HepG2 (cell line): ENCODE measurements around the gene MYOZ1. TPM values are rescaled to one million over a fixed set of nuclear protein-coding genes. Genes with fewer than 3 reads are reported as not detected.
A peak's percentile ranks its signal among the peaks of the same experiment; 100 is the strongest.

Experiments used
- BCL6 ChIP-seq: IDR thresholded peaks from 2 replicates; pipeline ENCODE4 v1.6.1; 2016; ENCODE audit warnings: missing genetic modification reagents, missing compliant biosample characterization
- HDAC2 ChIP-seq: sonication (generic); formaldehyde crosslinking; IDR thresholded peaks from 2 replicates; pipeline ENCODE4 v1.4.0; 2020; ENCODE audit warnings: missing genetic modification reagents
- MEIS1 ChIP-seq: sonication (generic); formaldehyde crosslinking; IDR thresholded peaks from 2 replicates; pipeline ENCODE4 v1.9.0; 2021; ENCODE audit warnings: mild to moderate bottlenecking, missing genetic modification reagents, moderate library complexity, borderline replicate concordance
- NFKBIZ ChIP-seq: IDR thresholded peaks from 2 replicates; pipeline ENCODE4 v1.6.1; 2018; ENCODE audit warnings: missing genetic modification reagents, missing compliant biosample characterization
- NPAS2 ChIP-seq: sonication (generic); formaldehyde crosslinking; IDR thresholded peaks from 2 replicates; pipeline ENCODE4 v1.8.0; 2022; ENCODE audit warnings: mild to moderate bottlenecking, missing genetic modification reagents, borderline replicate concordance
- ZKSCAN8 ChIP-seq: IDR thresholded peaks from 2 replicates; pipeline ENCODE4 v1.6.1; 2016; ENCODE audit warnings: borderline replicate concordance, missing genetic modification reagents, missing compliant biosample characterization
- ZNF788 ChIP-seq: sonication (generic); formaldehyde crosslinking; IDR thresholded peaks from 2 replicates; pipeline ENCODE4 v1.5.0; 2020; ENCODE audit warnings: mild to moderate bottlenecking, missing genetic modification reagents, borderline replicate concordance
- ZNF792 ChIP-seq: IDR thresholded peaks from 2 replicates; pipeline ENCODE4 v1.6.1; 2016
- polyA plus RNA-seq, 8 experiments: library from polyadenylated mRNA; depleted of rRNA in 3 of 8; stranded (reverse) in 7 of 8; unstranded in 1 of 8; fragments of >200 nt; fragmentation: Illumina TruSeq in 4 of 8; extraction: Trizol in 4 of 8; gene quantifications; 2 replicates each; pipeline versions ENCODE4 v1.2.1 to v1.2.3, GENCODE V29; 2011 to 2016; ENCODE audit warnings: low read depth in 4 of 8, missing spikeins in 1 of 8, mixed read lengths in 1 of 8; ENCODE audit not compliant: insufficient read depth in 1 of 8
- total RNA-seq, 5 experiments: library from RNA; depleted of rRNA; stranded (reverse); fragments of >200 nt; fragmentation: Illumina TruSeq; extraction: Trizol; gene quantifications; 2 replicates each; pipeline ENCODE4 v1.2.3, GENCODE V29; 2016; ENCODE audit warnings: low read depth in 1 of 5
- TF ChIP-seq, protein P1 (sequence below): sonication (generic); formaldehyde crosslinking; IDR thresholded peaks from 2 replicates; pipeline ENCODE4 v1.9.0; 2021; ENCODE audit warnings: mild to moderate bottlenecking, missing genetic modification reagents
- TF ChIP-seq, protein P2 (sequence below): sonication (generic); formaldehyde crosslinking; IDR thresholded peaks from 2 replicates; pipeline ENCODE4 v1.5.1; 2020; ENCODE audit warnings: mild to moderate bottlenecking, missing genetic modification reagents, moderate library complexity
- TF ChIP-seq, protein P3 (sequence below): fragments of 450-650 bp; IDR thresholded peaks from 2 replicates; pipeline ENCODE4 v1.6.1; 2016
- TF ChIP-seq, protein P4 (sequence below): sonication (generic); formaldehyde crosslinking; IDR thresholded peaks from 2 replicates; pipeline ENCODE4 v1.4.0; 2020; ENCODE audit warnings: missing genetic modification reagents, mild to moderate bottlenecking, borderline replicate concordance
- TF ChIP-seq, protein P5 (sequence below): sonication (generic); formaldehyde crosslinking; IDR thresholded peaks from 2 replicates; pipeline ENCODE4 v1.4.0; 2020; ENCODE audit warnings: missing genetic modification reagents

MYOZ1 gene
- total and polyA plus RNA-seq, 2 of the 13 experiments (the other 11 are each of a cell fraction or from before 2014, with no cell fraction given) = not detected

DNA sequence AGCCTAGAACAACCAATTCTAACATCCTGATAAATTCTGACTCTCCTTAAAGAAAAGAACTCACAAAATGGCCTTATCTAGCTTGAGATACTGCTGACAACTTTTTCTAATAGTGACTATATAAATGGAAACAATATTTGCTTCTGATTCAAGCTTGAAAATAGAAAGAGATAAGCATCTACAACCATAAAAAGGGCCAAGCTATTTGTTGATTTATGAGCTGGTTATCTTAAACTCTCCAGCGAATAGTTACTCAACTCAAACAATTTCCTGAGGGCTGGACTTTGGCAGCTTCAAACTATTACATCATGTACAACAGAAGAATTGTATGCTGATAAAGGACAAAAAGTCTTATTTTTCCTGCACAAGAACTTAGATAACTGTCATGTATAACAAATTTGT is 54.7 kb downstream of the MYOZ1 start (continued):
- TF ChIP-seq, protein P1, sequence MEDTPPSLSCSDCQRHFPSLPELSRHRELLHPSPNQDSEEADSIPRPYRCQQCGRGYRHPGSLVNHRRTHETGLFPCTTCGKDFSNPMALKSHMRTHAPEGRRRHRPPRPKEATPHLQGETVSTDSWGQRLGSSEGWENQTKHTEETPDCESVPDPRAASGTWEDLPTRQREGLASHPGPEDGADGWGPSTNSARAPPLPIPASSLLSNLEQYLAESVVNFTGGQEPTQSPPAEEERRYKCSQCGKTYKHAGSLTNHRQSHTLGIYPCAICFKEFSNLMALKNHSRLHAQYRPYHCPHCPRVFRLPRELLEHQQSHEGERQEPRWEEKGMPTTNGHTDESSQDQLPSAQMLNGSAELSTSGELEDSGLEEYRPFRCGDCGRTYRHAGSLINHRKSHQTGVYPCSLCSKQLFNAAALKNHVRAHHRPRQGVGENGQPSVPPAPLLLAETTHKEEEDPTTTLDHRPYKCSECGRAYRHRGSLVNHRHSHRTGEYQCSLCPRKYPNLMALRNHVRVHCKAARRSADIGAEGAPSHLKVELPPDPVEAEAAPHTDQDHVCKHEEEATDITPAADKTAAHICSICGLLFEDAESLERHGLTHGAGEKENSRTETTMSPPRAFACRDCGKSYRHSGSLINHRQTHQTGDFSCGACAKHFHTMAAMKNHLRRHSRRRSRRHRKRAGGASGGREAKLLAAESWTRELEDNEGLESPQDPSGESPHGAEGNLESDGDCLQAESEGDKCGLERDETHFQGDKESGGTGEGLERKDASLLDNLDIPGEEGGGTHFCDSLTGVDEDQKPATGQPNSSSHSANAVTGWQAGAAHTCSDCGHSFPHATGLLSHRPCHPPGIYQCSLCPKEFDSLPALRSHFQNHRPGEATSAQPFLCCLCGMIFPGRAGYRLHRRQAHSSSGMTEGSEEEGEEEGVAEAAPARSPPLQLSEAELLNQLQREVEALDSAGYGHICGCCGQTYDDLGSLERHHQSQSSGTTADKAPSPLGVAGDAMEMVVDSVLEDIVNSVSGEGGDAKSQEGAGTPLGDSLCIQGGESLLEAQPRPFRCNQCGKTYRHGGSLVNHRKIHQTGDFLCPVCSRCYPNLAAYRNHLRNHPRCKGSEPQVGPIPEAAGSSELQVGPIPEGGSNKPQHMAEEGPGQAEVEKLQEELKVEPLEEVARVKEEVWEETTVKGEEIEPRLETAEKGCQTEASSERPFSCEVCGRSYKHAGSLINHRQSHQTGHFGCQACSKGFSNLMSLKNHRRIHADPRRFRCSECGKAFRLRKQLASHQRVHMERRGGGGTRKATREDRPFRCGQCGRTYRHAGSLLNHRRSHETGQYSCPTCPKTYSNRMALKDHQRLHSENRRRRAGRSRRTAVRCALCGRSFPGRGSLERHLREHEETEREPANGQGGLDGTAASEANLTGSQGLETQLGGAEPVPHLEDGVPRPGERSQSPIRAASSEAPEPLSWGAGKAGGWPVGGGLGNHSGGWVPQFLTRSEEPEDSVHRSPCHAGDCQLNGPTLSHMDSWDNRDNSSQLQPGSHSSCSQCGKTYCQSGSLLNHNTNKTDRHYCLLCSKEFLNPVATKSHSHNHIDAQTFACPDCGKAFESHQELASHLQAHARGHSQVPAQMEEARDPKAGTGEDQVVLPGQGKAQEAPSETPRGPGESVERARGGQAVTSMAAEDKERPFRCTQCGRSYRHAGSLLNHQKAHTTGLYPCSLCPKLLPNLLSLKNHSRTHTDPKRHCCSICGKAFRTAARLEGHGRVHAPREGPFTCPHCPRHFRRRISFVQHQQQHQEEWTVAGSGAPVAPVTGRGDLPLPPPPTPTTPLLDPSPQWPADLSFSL (CRISPR knock-in tag) = no peak
- TF ChIP-seq NPAS2 (CRISPR knock-in tag) = no peak
- TF ChIP-seq, protein P2, sequence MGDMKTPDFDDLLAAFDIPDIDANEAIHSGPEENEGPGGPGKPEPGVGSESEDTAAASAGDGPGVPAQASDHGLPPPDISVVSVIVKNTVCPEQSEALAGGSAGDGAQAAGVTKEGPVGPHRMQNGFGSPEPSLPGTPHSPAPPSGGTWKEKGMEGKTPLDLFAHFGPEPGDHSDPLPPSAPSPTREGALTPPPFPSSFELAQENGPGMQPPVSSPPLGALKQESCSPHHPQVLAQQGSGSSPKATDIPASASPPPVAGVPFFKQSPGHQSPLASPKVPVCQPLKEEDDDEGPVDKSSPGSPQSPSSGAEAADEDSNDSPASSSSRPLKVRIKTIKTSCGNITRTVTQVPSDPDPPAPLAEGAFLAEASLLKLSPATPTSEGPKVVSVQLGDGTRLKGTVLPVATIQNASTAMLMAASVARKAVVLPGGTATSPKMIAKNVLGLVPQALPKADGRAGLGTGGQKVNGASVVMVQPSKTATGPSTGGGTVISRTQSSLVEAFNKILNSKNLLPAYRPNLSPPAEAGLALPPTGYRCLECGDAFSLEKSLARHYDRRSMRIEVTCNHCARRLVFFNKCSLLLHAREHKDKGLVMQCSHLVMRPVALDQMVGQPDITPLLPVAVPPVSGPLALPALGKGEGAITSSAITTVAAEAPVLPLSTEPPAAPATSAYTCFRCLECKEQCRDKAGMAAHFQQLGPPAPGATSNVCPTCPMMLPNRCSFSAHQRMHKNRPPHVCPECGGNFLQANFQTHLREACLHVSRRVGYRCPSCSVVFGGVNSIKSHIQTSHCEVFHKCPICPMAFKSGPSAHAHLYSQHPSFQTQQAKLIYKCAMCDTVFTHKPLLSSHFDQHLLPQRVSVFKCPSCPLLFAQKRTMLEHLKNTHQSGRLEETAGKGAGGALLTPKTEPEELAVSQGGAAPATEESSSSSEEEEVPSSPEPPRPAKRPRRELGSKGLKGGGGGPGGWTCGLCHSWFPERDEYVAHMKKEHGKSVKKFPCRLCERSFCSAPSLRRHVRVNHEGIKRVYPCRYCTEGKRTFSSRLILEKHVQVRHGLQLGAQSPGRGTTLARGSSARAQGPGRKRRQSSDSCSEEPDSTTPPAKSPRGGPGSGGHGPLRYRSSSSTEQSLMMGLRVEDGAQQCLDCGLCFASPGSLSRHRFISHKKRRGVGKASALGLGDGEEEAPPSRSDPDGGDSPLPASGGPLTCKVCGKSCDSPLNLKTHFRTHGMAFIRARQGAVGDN (CRISPR knock-in tag) = no peak
- TF ChIP-seq, protein P3, sequence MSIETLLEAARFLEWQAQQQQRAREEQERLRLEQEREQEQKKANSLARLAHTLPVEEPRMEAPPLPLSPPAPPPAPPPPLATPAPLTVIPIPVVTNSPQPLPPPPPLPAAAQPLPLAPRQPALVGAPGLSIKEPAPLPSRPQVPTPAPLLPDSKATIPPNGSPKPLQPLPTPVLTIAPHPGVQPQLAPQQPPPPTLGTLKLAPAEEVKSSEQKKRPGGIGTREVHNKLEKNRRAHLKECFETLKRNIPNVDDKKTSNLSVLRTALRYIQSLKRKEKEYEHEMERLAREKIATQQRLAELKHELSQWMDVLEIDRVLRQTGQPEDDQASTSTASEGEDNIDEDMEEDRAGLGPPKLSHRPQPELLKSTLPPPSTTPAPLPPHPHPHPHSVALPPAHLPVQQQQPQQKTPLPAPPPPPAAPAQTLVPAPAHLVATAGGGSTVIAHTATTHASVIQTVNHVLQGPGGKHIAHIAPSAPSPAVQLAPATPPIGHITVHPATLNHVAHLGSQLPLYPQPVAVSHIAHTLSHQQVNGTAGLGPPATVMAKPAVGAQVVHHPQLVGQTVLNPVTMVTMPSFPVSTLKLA = no peak
- TF ChIP-seq, protein P4, sequence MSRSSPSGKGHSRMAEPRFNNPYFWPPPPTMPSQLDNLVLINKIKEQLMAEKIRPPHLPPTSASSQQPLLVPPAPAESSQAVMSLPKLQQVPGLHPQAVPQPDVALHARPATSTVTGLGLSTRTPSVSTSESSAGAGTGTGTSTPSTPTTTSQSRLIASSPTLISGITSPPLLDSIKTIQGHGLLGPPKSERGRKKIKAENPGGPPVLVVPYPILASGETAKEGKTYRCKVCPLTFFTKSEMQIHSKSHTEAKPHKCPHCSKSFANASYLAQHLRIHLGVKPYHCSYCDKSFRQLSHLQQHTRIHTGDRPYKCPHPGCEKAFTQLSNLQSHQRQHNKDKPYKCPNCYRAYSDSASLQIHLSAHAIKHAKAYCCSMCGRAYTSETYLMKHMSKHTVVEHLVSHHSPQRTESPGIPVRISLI (CRISPR knock-in tag) = no peak
- peak; percentile 89 for TF ChIP-seq BCL6 (CRISPR knock-in tag)
- TF ChIP-seq NFKBIZ = no peak
- peak; percentile 80 for TF ChIP-seq HDAC2 (CRISPR knock-in tag)
- no peak for TF ChIP-seq MEIS1 (CRISPR knock-in tag)
- TF ChIP-seq, protein P5, sequence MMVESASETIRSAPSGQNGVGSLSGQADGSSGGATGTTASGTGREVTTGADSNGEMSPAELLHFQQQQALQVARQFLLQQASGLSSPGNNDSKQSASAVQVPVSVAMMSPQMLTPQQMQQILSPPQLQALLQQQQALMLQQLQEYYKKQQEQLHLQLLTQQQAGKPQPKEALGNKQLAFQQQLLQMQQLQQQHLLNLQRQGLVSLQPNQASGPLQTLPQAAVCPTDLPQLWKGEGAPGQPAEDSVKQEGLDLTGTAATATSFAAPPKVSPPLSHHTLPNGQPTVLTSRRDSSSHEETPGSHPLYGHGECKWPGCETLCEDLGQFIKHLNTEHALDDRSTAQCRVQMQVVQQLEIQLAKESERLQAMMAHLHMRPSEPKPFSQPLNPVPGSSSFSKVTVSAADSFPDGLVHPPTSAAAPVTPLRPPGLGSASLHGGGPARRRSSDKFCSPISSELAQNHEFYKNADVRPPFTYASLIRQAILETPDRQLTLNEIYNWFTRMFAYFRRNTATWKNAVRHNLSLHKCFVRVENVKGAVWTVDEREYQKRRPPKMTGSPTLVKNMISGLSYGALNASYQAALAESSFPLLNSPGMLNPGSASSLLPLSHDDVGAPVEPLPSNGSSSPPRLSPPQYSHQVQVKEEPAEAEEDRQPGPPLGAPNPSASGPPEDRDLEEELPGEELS (CRISPR knock-in tag) = peak; percentile 79
- TF ChIP-seq ZNF792 (CRISPR knock-in tag) = peak; percentile 53; the same call in 1 of the 2 replicates
- TF ChIP-seq ZNF788 (CRISPR knock-in tag) = no peak
- peak; percentile 68; the same call in 1 of the 2 replicates for TF ChIP-seq ZKSCAN8 (CRISPR knock-in tag)
